Activated CD4-positive, alpha-beta memory T cell treated with anti-CD3 and anti-CD28 coated beads for 36 hours (primary cell): Measurements from ENCODE around the gene KRTAP5-3. TPM values are rescaled to one million over a fixed set of nuclear protein-coding genes. Genes with fewer than 3 reads are reported as not detected.

Source experiments
- CTCF ChIA-PET: fragments of 350-600 bp; sonication (Branson Sonifier 250); formaldehyde crosslinking; loops from one replicate; lab custom pipeline; 2021; ENCODE audit warnings: antibody characterized with exemption, inconsistent platforms; lab: Charles Lee
- POLR2A ChIA-PET: fragments of 350-600 bp; sonication (Branson Sonifier 250); formaldehyde crosslinking; loops from one replicate; lab custom pipeline; 2021; ENCODE audit warnings: antibody characterized with exemption; lab: Charles Lee
- DNase-seq: peaks from one replicate; pipeline ENCODE4 v3.0.0-alpha.2; 2020
- H3K27ac Mint-ChIP-seq: one replicate; pipeline ENCODE4 v1.8.0; 2021; ENCODE audit warnings: mixed read lengths
- H3K27me3 Mint-ChIP-seq: one replicate; pipeline ENCODE4 v1.8.0; 2021; ENCODE audit warnings: mixed read lengths
- H3K36me3 Mint-ChIP-seq: one replicate; pipeline ENCODE4 v1.8.0; 2021; ENCODE audit warnings: mixed read lengths
- H3K4me1 Mint-ChIP-seq: one replicate; pipeline ENCODE4 v1.8.0; 2021; ENCODE audit warnings: low read depth, mixed read lengths
- H3K4me3 Mint-ChIP-seq: one replicate; pipeline ENCODE4 v1.8.0; 2021; ENCODE audit warnings: mild to moderate bottlenecking, mixed read lengths
- H3K9me3 Mint-ChIP-seq: one replicate; pipeline ENCODE4 v1.8.0; 2021; ENCODE audit warnings: mixed read lengths
- intact Hi-C: fragments of 100-400 bp; cut with micrococcal nuclease; formaldehyde crosslinking; loops from one replicate; pipeline ENCODE4 v1.15.1; 2023
- total RNA-seq, 2 experiments: library from RNA; stranded (reverse); gene quantifications; one replicate each; pipeline ENCODE4 v1.2.3, GENCODE V29; 2021

Gene KRTAP5-3
- total RNA-seq, 2 experiments from 2014 or later: not detected

GRCh38 chr11:1560649-1561251, 47.5 kb downstream of the KRTAP5-3 start:
- no peaks in the 10 kb centered on the region for H3K4me1 Mint-ChIP-seq
- CTCF ChIA-PET: no interaction called here
- no peaks in the 10 kb centered on the region for H3K27me3 Mint-ChIP-seq

GRCh38 chr11:1560002-1560648, 48.1 kb downstream of the KRTAP5-3 start:
- no peak for DNase-seq
- no peaks in the 10 kb centered on the region for H3K4me1 Mint-ChIP-seq
- no peak overlapping the region for H3K4me3 Mint-ChIP-seq
- H3K9me3 Mint-ChIP-seq: no peaks in the 10 kb centered on the region
- intact Hi-C loops: no loop called here
- CTCF ChIA-PET: interaction anchor here (0.7 to 3.2 kb wide), 2 partner anchors 13 to 15 kb away, joined by 3 to 11 read pairs; no protein-coding TSS in a partner anchor
- H3K36me3 Mint-ChIP-seq: peaks cover 2% of the 10 kb centered on the region
- POLR2A ChIA-PET: interaction anchor here (0.5 to 1.4 kb wide), 2 partner anchors 17 to 163 kb away, joined by 3 read pairs; no protein-coding TSS in a partner anchor
- no peak overlapping the region for H3K27ac Mint-ChIP-seq
- H3K27me3 Mint-ChIP-seq: no peaks in the 10 kb centered on the region

More at GRCh38 chr11:1560649-1561251, 47.5 kb downstream of the KRTAP5-3 start:
- Mint-ChIP-seq H3K27ac (no peak overlapping the region), H3K9me3 (no peaks in the 10 kb centered on the region), H3K4me3 (no peak overlapping the region), H3K36me3 (peaks cover 2% of the 10 kb centered on the region)
- intact Hi-C loops: no loop called here
- POLR2A ChIA-PET: interaction anchor here (0.5 to 1.4 kb wide), 2 partner anchors 16 to 163 kb away, joined by 3 read pairs; no protein-coding TSS in a partner anchor
- no peak for DNase-seq

GRCh38 chr11:1559111-1559951, 48.9 kb downstream of the KRTAP5-3 start:
- Mint-ChIP-seq H3K9me3 (no peaks in the 10 kb centered on the region), H3K4me3 (no peak overlapping the region), H3K27me3 (no peaks in the 10 kb centered on the region), H3K36me3 (peaks cover 2% of the 10 kb centered on the region), H3K4me1 (no peaks in the 10 kb centered on the region), H3K27ac (no peak overlapping the region)
- intact Hi-C loops: no loop called here
- DNase-seq: peak; percentile 28
- ChIA-PET CTCF (interaction anchor here (0.7 to 3.2 kb wide), 4 partner anchors 13 to 20 kb away, joined by 3 to 11 read pairs (median 6); no protein-coding TSS in a partner anchor), POLR2A (interaction anchor here (1.4 kb wide), 1 partner anchor 17 kb away, joined by 3 read pairs; no protein-coding TSS in a partner anchor)

GRCh38 chr11:1558775-1559110, 49.5 kb downstream of the KRTAP5-3 start:
- H3K27ac Mint-ChIP-seq: no peak overlapping the region
- DNase-seq: no peak
- no peaks in the 10 kb centered on the region for H3K9me3 Mint-ChIP-seq
- peaks cover 2% of the 10 kb centered on the region for H3K27me3 Mint-ChIP-seq
- ChIA-PET CTCF (interaction anchor here (1.5 to 3.2 kb wide), 3 partner anchors 12 to 21 kb away, joined by 4 to 11 read pairs (median 7); no protein-coding TSS in a partner anchor), POLR2A (no interaction called here)
- intact Hi-C loops: no loop called here
- no peak overlapping the region for H3K4me3 Mint-ChIP-seq
- H3K4me1 Mint-ChIP-seq: no peaks in the 10 kb centered on the region
- peaks cover 2% of the 10 kb centered on the region for H3K36me3 Mint-ChIP-seq

- peaks cover 2% of the 10 kb centered on the region for H3K27me3 Mint-ChIP-seq
- CTCF ChIA-PET: interaction anchor here (1.5 to 3.2 kb wide), 3 partner anchors 11 to 22 kb away, joined by 4 to 11 read pairs (median 7); no protein-coding TSS in a partner anchor
- POLR2A ChIA-PET: no interaction called here
- H3K36me3 Mint-ChIP-seq: peaks cover 2% of the 10 kb centered on the region
- no peaks in the 10 kb centered on the region for H3K9me3 Mint-ChIP-seq
- no peak overlapping the region for H3K4me3 Mint-ChIP-seq
- intact Hi-C loops: no loop called here
- no peak overlapping the region for H3K27ac Mint-ChIP-seq
- DNase-seq: no peak
- no peaks in the 10 kb centered on the region for H3K4me1 Mint-ChIP-seq
Measured at GRCh38 chr11:1557904-1558774, 50.1 kb downstream of the KRTAP5-3 start.

Other genes starting within 250 kb of the KRTAP5-3 start
- under 1 TPM; 0.46 to 0.64 TPM for gene BRSK2, start 218.5 kb downstream of the KRTAP5-3 start, total RNA-seq
- gene MOB2, start 121.7 kb downstream of the KRTAP5-3 start, total RNA-seq: 10 to 100 TPM; 15.9 to 17.9 TPM
- 1 to 10 TPM; 1.6 to 2.4 TPM for gene DUSP8, start 36.2 kb downstream of the KRTAP5-3 start, total RNA-seq
- not detected for gene KRTAP5-1, start 23.2 kb downstream of the KRTAP5-3 start, total RNA-seq
- not detected for gene KRTAP5-2, start 10.2 kb downstream of the KRTAP5-3 start, total RNA-seq
- not detected for gene KRTAP5-4, start 13.7 kb upstream of the KRTAP5-3 start, total RNA-seq
- not detected for gene KRTAP5-5, start 21.3 kb upstream of the KRTAP5-3 start, total RNA-seq
- gene KRTAP5-6, start 88.7 kb upstream of the KRTAP5-3 start, total RNA-seq: not detected
- under 1 TPM; 0.27 to 0.29 TPM for gene IFITM10, start 142.1 kb upstream of the KRTAP5-3 start, total RNA-seq
- 10 to 100 TPM; 52.0 to 58.7 TPM for gene CTSD, start 155.5 kb upstream of the KRTAP5-3 start, total RNA-seq
- gene SYT8, start 226.5 kb upstream of the KRTAP5-3 start, total RNA-seq: not detected
- not detected for gene TNNI2, start 230.5 kb upstream of the KRTAP5-3 start, total RNA-seq
- 100 to 1,000 TPM; 179 to 181 TPM for gene LSP1, start 244.6 kb upstream of the KRTAP5-3 start, total RNA-seq